GM21723 (cell line): ENCODE data around the gene SLC9A8.

Experiments used
- ATAC-seq: cut with Tn5 transposase; IDR thresholded peaks from one replicate; pipeline ENCODE4 v1.9.1; 2021; ENCODE audit warnings: mild to moderate bottlenecking, moderate library complexity; ENCODE audit not compliant: unreplicated experiment

Gene SLC9A8

GRCh38 chr20:49813305-49813974, 812 bp downstream of the SLC9A8 start:
- no peak for ATAC-seq

- ATAC-seq: no peak
These were observed 1.5 kb downstream of the SLC9A8 start for GRCh38 chr20:49814057-49814694.

- ATAC-seq: no peak
These were observed 6.2 kb downstream of the SLC9A8 start for GRCh38 chr20:49818816-49819215.

GRCh38 chr20:49819702-49820101, 7.1 kb downstream of the SLC9A8 start:
- no peak for ATAC-seq

- no peak for ATAC-seq
These were observed 8.8 kb downstream of the SLC9A8 start for GRCh38 chr20:49821381-49821780.

GRCh38 chr20:49821870-49822331, 9.3 kb downstream of the SLC9A8 start:
- no peak for ATAC-seq

- no peak for ATAC-seq
These were observed 10.7 kb downstream of the SLC9A8 start for GRCh38 chr20:49823152-49823847.

- no peak for ATAC-seq
These were observed 11.6 kb downstream of the SLC9A8 start for GRCh38 chr20:49824206-49824605.

- ATAC-seq: no peak
These were observed 12.9 kb downstream of the SLC9A8 start for GRCh38 chr20:49825521-49826033.

- ATAC-seq: no peak
These were observed 18.6 kb downstream of the SLC9A8 start for GRCh38 chr20:49831022-49831769.

- ATAC-seq: no peak
These were observed 19.4 kb downstream of the SLC9A8 start for GRCh38 chr20:49831770-49832631.

- ATAC-seq: no peak
These were observed 20.2 kb downstream of the SLC9A8 start for GRCh38 chr20:49832632-49833327.

GRCh38 chr20:49833483-49833882, 20.9 kb downstream of the SLC9A8 start:
- ATAC-seq: no peak

- no peak for ATAC-seq
These were observed 22.4 kb downstream of the SLC9A8 start for GRCh38 chr20:49835031-49835430.

GRCh38 chr20:49838546-49838945, 25.9 kb downstream of the SLC9A8 start:
- ATAC-seq: no peak

- no peak for ATAC-seq
These were observed 30.5 kb downstream of the SLC9A8 start for GRCh38 chr20:49843139-49843538.

GRCh38 chr20:49843770-49844380, 31.2 kb downstream of the SLC9A8 start:
- ATAC-seq: no peak

- ATAC-seq: no peak
These were observed 32.4 kb downstream of the SLC9A8 start for GRCh38 chr20:49845060-49845459.

- no peak for ATAC-seq
These were observed 33.7 kb downstream of the SLC9A8 start for GRCh38 chr20:49846206-49846807.
